Testis (tissue), 2 donors: ENCODE data around the gene ARHGAP5.

ENCODE experiments used
- CTCF ChIP-seq, 3 experiments: fragments of 450-650 bp in 2 of 3; fragments of 200-600 bp in 1 of 3; sonication (generic) in 1 of 3; IDR thresholded peaks; one replicate each; pipeline ENCODE4 v1.5.1; 2016 to 2019; ENCODE audit warnings: antibody characterized with exemption in 3 of 3, mild to moderate bottlenecking in 2 of 3, moderate library complexity in 1 of 3
- POLR2A ChIP-seq: fragments of 450-650 bp; IDR thresholded peaks from one replicate; pipeline ENCODE4 v1.6.1; 2017; ENCODE audit warnings: antibody characterized with exemption, mild to moderate bottlenecking, moderate library complexity

DNA sequence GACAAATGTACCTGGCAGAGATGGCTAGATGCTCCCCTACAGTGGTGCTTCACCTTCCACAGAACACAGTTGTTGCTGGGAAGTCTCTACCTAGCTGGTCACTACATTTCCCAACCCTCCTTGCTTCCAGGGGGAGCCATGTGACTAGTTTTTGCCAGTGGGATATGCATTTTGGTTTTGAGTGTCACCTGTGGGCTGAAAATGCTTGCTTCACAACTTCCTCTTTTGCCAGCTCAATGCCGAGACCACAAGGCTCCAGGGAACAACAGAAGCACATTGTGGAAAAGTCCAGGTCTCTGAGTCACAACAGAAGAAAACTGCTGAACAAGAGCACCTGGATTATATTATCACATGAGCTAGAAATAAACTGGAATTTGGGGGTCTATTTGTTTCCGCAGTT, 48.5 kb upstream of the ARHGAP5 start:
- TF ChIP-seq CTCF (IDR thresholded peaks at IDR 0.05) (no peak), POLR2A (no peak)
